GM12873 (cell line): ENCODE measurements around the gene TAX1BP3.

ENCODE experiments used
- CTCF ChIP-seq: IDR thresholded peaks from 2 replicates; pipeline ENCODE4 v1.5.1; 2012; ENCODE audit warnings: low read depth, mild to moderate bottlenecking, moderate library complexity, low read length, control low read depth; ENCODE audit not compliant: insufficient read depth; ENCODE audit errors: missing control alignments

TAX1BP3 gene

GRCh38 chr17:3683054-3683511 lies 14.7 kb upstream of the TAX1BP3 start:
- TF ChIP-seq CTCF = peak; percentile 99

DNA sequence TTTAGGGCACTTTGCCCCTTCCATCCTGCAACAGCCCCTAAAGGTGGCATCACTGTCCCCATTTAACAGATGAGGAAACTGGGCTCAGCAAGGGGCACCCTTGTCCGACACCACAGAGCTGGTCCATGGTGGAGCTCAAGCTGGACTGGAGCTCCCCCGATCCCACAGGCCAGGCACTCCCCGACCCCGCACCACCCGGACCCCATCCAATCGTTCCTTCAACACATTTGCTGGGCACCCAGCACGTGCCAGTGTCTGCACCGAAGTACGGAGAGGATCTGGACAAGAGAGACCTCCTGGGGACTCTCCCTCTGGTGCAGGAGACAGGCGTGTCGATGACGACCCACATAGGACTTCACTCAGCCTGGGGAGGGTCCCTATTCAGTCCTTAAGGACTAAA lies 13.7 kb upstream of the TAX1BP3 start:
- TF ChIP-seq CTCF = no peak

DNA sequence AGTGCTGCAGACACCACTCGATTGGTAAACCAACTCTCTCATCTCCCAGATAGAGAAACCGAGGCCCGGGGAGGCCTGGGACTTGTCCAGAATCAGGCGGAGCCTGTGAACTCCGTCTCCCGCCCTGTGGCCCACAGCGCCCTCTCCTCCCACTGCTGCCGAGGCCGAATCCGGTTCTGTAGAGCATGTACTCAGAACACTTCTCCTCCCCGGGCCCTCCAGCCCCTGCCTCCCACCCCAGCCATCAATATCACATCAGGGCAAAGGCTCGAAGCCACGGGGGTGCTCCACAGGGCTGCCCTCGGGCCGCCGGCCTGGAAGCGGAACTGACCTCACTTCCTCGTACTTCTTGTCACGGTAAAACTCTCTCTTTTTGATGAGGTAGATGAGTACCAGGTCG lies 13.2 kb upstream of the TAX1BP3 start:
- TF ChIP-seq CTCF = no peak

DNA sequence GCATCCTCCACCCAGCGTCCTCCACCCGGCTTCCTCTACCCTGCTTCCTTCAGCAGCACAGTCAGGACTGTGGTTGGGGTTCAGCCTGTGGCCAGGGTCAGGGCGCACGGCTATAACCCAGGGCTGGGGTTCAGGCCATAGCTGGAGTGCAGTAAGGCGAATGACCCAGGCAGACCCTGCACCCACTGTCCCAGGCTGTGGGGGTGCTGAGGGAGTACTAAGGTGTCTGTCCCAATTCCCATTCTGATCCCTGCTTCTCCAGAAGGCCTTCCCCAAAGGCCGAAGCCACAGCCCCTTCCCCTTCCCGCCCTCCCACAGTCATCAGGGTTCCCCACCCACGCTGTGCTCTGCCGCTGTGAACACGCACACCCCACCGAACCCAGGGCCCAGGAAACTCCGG lies 12.7 kb upstream of the TAX1BP3 start:
- no peak for TF ChIP-seq CTCF

GRCh38 chr17:3679531-3680126 lies 11.3 kb upstream of the TAX1BP3 start:
- TF ChIP-seq CTCF = no peak

DNA sequence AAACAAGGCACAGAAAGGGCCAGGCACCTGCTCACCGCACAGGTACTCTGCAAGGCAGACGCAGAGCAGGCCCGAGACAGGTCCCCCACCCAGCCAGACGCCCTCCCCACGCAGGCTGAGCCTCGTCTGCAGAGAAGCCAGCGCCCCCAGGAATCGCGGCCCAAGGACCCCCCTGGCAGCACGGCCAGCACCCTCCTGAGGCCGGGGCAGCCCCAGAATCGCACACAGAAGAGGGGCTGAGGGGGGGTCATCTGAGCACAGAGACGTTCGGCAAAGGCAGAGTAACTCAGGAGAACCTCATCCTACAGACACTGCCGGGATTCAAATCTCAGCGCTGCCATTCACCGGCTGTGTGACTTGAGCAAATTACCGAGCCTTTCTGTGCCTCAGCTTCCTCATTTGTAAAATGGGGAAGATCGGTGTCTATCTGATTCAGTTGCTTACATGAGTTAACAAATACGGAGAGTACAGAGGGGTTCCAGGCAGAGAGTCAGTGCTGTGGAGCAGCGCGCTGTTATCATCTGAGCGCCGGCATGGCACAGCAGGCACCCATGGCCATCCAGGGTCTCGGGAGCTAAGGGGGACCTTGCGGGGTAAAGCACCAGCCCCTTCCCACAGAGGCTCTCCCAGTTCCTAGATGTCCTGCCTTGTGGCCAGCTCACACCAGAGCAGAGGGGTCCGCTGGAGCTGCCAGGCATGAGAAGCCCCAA lies 10.6 kb upstream of the TAX1BP3 start:
- TF ChIP-seq CTCF = no peak

DNA sequence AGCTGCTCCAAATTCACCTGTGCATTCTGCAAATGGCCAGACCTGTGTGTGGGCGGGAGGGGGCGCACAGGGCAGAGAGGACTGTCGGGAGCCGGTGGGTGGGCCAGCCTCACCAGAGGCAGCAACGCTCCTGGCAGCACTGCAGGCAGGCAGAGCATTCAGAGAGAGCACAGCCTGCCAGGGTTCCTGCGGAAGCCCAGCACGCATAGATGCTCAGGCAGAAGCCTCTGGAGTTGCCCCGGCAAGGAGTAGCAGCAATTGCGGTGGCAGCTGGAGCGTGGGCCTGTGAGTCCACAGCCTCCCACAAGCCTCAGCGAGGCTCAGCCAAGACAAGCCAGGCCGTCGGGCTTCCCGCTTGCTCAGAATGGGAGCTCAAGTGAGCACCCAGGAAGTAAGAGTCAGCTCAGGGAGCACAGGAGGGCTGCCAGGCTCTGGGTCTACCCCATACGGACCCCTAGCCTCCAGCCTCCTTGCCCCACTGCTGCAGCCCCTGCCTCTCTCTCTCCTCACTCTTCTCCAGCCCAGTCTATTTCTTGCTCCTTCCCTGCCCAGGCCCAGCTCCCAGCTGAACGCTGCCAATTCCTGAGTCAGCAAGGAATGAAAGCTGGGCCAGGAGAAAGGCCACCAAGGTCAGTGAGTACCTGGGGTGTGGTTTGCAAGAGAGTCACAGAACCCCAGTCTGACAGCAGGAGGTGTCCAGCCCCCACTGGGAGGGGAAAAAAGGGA lies 9.9 kb upstream of the TAX1BP3 start:
- no peak for TF ChIP-seq CTCF
